T-helper 9 cell (primary cell): ENCODE measurements around the gene SORCS1.
"Not testable (repeated sequence)": the region's sequence is repeated elsewhere in the genome, so short reads cannot be mapped to it uniquely, and the experiment has no call there.

Experiments used
- DNase-seq: peaks from one replicate; pipeline ENCODE4 v3.0.0-alpha.2; 2020

Gene SORCS1

DNA sequence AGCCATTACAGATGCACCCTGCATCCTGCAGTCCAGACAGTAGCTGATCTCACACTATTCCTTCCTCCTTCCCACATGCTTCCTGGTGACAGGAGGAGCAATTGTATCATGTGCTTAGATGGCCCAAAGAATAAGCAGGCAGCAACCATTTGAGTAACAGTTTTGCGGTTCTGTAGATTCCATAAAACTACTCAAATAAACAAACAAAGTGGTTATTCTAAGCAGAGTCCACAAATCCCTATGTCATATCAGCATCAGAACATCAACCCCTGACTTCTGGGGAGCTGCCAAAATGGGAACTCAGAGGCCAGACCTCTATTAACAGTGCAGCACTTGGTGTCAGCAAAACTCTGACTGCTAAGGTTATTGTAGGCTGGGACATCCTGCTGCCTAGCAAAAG lies 226.0 kb downstream of the SORCS1 start:
- no peak for DNase-seq

DNA sequence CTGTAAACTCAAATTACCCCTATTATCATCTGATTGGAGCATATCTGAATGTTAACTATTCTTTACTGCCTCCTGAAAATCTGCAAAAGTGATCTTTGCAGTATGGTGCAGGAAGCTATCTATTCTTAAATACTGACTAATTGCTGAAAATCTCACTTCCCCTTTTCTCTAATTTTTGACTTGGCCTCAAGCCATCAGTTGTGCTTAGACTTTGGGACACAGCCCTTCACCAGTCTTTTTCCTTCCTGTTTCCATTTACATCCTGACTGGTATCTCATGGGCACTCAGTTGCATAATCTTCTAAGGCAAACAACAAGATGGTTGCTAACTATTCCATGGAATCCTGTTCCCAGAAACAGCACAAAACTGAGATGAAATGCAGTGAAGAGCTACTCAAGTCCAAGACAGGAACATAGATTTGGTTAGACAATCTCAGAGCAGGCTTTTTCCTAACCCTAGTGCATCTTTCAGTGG lies 228.5 kb downstream of the SORCS1 start:
- DNase-seq: no peak

DNA sequence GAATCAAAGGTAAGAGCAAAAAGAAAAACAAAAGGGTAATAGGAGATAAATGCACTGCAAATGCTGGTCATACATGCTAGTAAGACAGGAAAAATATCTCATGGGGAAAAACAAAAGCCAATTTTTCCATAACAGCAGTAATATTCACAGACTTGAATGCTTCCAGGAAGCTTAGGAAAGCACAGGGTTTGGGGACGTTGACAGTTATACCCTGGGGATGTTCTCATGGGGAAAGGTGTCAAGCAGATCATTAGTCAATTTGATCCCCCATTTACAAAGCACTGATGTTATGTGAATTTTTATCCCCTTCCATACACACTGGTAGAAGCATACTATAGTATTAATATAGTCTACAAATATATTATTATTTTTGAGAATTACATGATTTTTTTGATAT lies 232.7 kb downstream of the SORCS1 start:
- DNase-seq: no peak

- DNase-seq: no peak
Observed at GRCh38 chr10:106931159-106931852, 233.2 kb downstream of the SORCS1 start.

DNA sequence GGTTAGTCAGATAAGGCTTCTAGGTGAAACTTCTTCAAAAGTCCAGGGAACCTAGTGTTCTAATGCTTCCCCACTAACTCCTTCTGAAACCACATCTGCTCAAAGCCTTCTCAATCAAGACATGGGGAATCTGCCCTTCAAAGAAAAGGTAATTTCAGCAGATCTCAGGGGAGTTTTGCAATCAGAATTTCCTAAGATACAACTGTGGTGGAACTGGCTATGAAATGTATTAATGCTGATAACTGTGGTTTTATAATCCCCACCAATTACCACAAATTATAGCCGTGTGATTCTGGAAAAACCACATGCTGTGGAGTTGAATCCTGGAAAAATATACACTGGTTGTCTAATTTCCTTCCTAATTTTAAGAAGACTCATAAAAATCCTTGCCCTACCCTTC lies 233.8 kb downstream of the SORCS1 start:
- DNase-seq: no peak

DNA sequence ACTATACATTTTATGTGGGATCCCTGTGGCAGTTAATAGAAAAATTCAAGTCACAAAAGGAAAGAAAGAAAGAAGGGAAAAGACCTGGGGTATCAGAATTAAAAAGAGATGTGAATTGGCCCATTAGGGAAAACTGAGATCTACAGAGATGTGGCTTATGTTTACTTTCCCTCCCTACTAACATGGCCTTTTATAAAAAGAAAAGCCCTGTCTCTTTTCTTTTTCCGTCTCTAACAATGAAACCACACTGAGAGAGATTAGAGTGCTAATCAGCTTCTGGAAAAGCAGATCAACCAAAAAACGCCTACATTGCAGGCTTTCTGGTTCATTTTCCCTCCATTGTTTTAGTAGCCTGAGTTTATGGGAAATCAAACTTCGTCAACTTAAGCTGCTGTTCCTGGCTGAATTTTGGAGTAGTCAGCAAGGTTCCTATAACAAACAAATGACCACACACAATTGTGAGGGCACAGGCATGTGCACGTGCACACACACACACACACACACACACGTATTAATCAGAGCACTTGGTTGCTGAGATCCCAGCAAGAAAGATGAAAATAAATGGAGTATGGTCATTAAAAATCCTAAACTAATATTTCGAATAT lies 235.1 kb downstream of the SORCS1 start:
- no peak for DNase-seq

GRCh38 chr10:106928151-106928550 lies 236.4 kb downstream of the SORCS1 start:
- not testable (repeated sequence) for DNase-seq

DNA sequence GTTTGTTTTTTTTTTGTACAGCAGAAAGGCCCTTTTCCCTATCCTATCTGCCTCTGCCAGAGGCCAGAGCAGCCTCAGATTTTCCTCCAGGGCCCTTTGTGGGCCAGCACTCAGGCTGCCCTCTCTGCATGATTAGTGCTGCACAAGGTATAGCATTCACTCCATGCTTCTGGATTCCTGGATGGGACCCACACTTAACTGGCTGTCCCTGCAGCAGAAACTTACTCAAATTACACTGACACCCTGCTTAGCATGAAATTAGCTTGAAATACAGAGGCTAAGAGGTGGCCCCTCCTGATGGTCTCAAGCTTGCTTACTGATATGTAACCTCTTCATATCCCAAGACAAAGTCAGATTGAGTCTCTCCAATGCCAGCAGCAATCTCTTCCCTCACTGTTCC lies 239.3 kb downstream of the SORCS1 start:
- DNase-seq: no peak

DNA sequence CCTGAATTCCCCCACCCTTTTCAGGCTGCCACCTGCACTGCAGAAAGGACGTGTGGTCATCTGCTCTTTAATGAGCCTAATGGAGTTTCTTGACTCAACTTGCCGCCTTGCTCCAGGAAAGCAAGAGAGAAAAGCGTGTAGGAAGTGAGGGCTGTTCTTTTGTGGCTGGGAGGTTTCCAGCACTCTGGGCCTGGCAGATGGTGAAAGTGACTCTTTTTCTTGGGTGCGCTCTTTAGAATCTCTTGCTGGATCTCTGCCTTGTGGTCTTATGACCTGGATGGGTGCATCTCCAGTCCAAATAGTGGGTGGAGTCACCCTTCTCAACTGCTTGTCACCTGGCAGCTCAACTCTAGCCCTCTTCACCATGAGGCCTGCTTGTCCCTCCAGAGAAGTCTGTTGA lies 244.0 kb downstream of the SORCS1 start:
- DNase-seq: no peak

DNA sequence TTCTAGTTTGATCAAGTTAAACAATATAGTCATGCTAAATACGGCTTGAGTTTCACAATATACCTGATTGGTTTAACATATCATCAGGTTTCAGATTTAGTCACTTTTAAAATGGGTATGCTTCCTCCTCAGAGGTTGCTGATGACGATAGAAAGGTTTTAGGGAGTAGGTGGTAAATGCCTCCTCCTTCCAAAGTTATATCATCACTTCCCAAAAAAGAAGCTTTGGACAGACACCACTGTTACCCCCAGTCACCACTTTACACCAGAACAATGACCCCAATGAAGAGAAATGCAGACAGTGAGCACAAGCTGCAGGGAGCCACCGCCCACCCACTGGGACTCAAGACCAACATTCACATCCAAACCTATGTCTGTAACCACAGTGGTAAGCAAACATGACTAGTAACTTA lies 244.6 kb downstream of the SORCS1 start:
- DNase-seq: no peak

DNA sequence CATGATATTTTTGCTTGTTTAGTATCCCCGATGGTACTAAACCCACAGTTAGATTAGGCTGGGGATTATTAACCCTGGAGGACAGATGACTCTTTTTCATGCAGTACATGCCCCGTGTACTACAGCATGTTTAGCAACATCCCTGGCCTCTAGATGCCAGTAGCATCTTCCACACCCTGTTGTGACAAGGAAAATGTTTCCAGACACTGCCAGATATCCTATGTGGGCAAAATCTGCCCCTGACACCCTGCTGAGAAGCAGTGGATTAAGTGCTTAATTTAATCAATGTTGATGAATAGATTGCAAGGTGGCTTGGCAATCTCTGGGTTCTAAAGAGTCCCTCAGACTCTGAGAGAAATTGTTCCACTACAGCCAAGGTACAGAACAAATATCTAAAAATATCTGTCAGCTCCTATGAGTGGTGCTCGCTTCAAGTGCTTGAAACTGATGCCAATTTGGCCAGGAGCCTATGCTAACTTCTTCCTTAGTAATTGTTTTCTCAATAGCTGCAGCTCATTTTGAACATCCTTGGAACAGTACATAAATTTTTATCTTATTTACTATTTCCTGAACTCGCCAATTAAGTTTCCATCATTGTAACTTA lies 247.0 kb downstream of the SORCS1 start:
- no peak for DNase-seq

- no peak for DNase-seq
Observed at GRCh38 chr10:106914016-106914415, 250.5 kb downstream of the SORCS1 start.

DNA sequence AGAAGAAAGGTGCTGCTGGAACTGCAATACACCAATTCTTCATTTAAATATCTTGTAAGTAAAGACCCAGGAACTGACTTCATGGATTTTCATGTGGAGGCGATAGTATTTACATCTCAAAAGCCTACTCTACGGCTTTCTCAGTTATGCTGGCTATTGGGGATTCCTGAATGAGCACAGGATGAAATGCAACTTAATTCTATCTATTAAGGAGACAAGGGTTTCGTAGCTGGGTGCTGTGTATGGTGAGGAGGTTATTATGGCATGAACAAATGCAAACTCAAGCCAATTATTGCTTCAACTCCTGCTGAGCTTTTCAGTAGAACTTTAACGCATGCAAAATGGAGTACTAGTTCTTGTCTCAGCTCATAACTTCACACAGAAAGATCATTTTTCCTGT lies 251.2 kb downstream of the SORCS1 start:
- DNase-seq: no peak

GRCh38 chr10:106911096-106911495 lies 253.4 kb downstream of the SORCS1 start:
- DNase-seq: no peak

- DNase-seq: no peak
Observed at GRCh38 chr10:106910666-106911065, 253.8 kb downstream of the SORCS1 start.

DNA sequence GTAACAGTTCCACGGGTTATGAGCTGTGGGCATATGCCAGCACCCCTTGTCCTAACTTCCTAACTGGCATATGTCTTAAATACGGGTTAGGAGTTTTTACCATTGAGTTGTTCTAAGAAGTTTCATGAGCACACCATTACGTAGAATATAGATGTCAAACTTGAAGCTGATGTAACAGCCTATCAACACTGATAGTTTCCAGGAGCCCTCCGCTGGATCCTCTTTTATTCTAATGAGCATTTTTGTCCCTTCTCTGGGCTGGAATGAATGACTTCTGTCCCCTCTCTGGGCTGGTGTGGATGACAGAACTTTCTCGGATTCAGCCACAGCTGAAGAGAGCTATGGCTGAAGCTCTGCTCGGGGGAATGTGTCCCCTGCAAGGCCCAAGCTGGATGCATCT lies 256.3 kb downstream of the SORCS1 start:
- no peak for DNase-seq

DNA sequence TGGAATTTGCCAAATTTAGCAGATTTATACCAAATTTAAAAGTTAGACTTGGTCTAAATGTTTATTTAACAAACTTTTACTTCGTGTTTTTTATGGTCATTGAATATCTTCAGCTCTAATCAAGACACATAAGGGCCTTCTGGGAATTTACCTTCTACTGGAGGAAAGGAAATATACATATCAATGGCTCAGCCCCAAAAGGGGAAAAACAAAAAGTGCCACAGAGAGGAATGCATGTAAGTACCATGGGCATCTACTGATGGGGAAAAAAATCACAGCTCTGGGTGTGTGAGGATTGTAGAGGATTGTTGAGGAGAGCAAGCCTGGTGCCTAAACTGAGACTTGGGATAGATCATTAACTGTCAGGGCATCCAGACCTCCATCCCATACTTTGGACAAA lies 260.3 kb downstream of the SORCS1 start:
- no peak for DNase-seq

GRCh38 chr10:106903180-106903579 lies 261.3 kb downstream of the SORCS1 start:
- no peak for DNase-seq

GRCh38 chr10:106900016-106900652 lies 264.4 kb downstream of the SORCS1 start:
- no peak for DNase-seq

DNA sequence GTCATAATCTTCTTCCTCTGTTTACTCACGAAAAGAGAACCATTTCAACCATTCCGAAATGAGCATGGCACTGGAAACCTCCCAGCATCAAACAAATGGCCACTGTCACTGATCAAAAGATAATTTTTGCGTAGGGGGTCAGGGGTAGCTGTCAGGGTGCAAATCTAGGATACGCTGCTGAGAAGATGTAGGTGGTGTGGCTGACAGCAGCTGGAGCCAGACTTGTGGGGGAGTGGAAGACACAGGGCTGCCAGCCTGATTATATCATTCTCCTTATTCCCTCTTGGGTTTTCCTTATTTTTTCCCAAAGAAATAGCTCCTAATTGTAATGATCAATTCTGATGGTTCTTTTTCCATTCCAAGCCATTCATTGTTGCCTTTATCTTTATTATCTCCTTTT lies 266.1 kb downstream of the SORCS1 start:
- DNase-seq: no peak

GRCh38 chr10:106897719-106898118 lies 266.8 kb downstream of the SORCS1 start:
- DNase-seq: no peak

DNA sequence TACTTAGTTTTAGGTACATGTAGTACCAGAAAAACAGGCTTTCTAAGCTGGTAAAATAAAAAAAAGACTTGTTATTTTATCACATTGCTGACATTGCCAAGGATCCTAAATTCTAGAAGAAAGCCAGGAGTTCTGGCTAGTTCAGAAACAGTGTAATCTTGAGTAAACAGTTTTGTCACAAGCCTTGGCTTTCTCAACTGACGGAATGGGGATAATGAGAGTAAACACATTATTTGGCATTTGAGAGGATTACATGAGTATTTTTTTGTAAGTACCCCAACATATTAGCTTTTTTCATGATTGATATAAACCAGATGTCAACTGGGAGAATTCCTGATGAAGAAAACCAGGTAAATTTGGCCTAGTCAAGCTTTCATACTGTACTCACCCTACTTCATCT lies 269.8 kb downstream of the SORCS1 start:
- no peak for DNase-seq

GRCh38 chr10:106877574-106877973 lies 286.9 kb downstream of the SORCS1 start:
- DNase-seq: no peak

DNA sequence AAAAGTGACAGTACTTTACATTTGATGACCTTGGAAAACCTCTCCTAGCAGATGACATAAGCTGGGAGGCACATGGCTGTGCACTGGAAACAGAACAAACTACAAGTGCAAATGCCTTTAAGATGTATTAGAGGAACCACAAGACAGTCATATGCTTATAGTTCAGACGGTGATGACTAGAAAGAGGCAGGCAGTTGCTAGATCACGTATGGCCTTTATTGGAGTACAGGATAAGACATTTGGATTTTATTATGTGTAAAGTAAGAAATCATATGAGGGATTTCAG lies 290.0 kb downstream of the SORCS1 start:
- no peak for DNase-seq
